ENCODE measurements around the gene CHPF. TPM values are rescaled to one million over a fixed set of nuclear protein-coding genes. Genes with fewer than 3 reads are reported as not detected.

CHPF gene
- total and polyA plus RNA-seq, 2 donors (not counting 1 experiment from before 2014, with no cell fraction given): 35.8 to 58.8 TPM

DNA sequence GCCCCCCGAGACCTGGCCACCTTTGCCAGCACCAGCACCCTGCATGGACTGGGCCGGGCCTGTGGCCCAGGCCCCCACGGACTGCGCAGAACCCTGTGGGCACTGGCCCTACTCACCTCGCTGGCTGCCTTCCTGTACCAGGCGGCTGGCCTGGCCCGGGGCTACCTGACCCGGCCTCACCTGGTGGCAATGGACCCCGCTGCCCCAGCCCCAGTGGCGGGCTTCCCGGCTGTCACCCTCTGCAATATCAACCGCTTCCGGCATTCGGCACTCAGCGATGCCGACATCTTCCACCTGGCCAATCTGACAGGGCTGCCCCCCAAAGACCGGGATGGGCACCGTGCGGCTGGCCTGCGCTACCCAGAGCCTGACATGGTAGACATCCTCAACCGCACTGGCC is 28.8 kb downstream of the CHPF start:
- Histone ChIP-seq H3K79me2 (ENCODE audit: control insufficient read depth, insufficient read depth, low read length) (no peaks in the 10 kb centered on the region), H4K20me1 (ENCODE audit: control insufficient read depth, extremely low read depth, insufficient read depth, low read length) (no peaks in the 10 kb centered on the region), H3K27ac (ENCODE audit: insufficient read depth, low read length) (no peak overlapping the region), H3K9me3 (ENCODE audit: control insufficient read depth, insufficient read depth, low read depth, low read length) (no peaks in the 10 kb centered on the region), H3K27me3 (ENCODE audit: control insufficient read depth, insufficient read depth, low read length) (peaks cover 59% of the 10 kb centered on the region), H3K9ac (ENCODE audit: insufficient read depth, low read length) (no peak overlapping the region), H3K4me3 (replicated peaks in 1 of 4; ENCODE audit: control extremely low read depth in 1 of 4, insufficient read depth in 1 of 4, low read depth in 3 of 4, low read length in 4 of 4) (no peak overlapping the region), H2AFZ (ENCODE audit: low read length) (no peak overlapping the region), H3K4me1 (ENCODE audit: control insufficient read depth, extremely low read depth, insufficient read depth, low read length) (no peaks in the 10 kb centered on the region), H3K36me3 (ENCODE audit: control insufficient read depth, insufficient read depth, low read length) (no peaks in the 10 kb centered on the region), H3K4me2 (ENCODE audit: extremely low read depth, insufficient read depth, low read length) (no peak overlapping the region)
- TF ChIP-seq, protein P1, sequence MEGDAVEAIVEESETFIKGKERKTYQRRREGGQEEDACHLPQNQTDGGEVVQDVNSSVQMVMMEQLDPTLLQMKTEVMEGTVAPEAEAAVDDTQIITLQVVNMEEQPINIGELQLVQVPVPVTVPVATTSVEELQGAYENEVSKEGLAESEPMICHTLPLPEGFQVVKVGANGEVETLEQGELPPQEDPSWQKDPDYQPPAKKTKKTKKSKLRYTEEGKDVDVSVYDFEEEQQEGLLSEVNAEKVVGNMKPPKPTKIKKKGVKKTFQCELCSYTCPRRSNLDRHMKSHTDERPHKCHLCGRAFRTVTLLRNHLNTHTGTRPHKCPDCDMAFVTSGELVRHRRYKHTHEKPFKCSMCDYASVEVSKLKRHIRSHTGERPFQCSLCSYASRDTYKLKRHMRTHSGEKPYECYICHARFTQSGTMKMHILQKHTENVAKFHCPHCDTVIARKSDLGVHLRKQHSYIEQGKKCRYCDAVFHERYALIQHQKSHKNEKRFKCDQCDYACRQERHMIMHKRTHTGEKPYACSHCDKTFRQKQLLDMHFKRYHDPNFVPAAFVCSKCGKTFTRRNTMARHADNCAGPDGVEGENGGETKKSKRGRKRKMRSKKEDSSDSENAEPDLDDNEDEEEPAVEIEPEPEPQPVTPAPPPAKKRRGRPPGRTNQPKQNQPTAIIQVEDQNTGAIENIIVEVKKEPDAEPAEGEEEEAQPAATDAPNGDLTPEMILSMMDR (conservative IDR thresholded peaks at IDR 0.05 in 1 of 2, IDR thresholded peaks at IDR 0.05 in 1 of 2; ENCODE audit: low read depth in 1 of 2, low read length in 2 of 2): no peak
- TF ChIP-seq EZH2 (IDR thresholded peaks at IDR 0.05; ENCODE audit: low read length, missing control alignments): no peak
- no peak for DNase-seq (ENCODE audit: low read depth in 2 of 2)

DNA sequence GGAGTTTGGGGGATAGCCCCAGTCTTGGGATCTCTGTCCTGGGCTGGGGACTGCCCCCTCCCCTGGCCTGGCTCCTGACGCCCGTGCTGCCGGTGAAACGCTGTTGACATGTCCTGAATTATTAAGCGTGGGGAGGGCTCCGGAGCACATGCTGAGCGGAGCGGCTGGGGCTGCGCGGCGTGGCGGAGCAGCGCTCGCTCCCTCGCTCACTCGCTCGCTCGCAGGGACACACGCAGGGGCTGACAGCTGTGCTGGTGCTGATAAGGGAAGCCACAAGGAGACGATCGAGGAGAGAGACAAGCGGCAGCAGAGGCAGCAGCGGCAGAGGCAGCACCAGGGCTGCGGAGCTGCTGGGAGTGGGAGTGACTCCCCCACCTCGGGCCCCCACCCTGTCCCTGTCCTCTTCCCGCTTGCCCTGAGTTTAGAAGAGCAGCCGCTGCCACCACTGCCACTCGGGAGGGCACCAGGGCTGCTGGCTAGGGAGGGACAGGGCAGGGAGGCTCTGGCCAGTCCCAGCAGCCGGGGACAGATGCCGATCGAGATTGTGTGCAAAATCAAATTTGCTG is 29.3 kb downstream of the CHPF start, which contains the start of gene ASIC4:
TSS of gene ASIC4 (plus strand) at position 287 of the 566 bp plus-strand sequence. CDS start at position 530, 243 bp downstream.
- no peaks in the 10 kb centered on the region for H3K79me2 ChIP-seq (ENCODE audit: control insufficient read depth, insufficient read depth, low read length)
- no peaks in the 10 kb centered on the region for H3K36me3 ChIP-seq (ENCODE audit: control insufficient read depth, insufficient read depth, low read length)
- no peak within 1 kb of the TSS for H3K4me2 ChIP-seq (ENCODE audit: extremely low read depth, insufficient read depth, low read length)
- peaks cover 59% of the 10 kb centered on the region for H3K27me3 ChIP-seq (ENCODE audit: control insufficient read depth, insufficient read depth, low read length)
- TF ChIP-seq EZH2 (IDR thresholded peaks at IDR 0.05; ENCODE audit: low read length, missing control alignments): peak; percentile 91
- TF ChIP-seq, protein P1 (conservative IDR thresholded peaks at IDR 0.05 in 1 of 2, IDR thresholded peaks at IDR 0.05 in 1 of 2; ENCODE audit: low read depth in 1 of 2, low read length in 2 of 2): no peak
- no peak within 1 kb of the TSS for H3K9ac ChIP-seq (ENCODE audit: insufficient read depth, low read length)
- no peaks in the 10 kb centered on the region for H3K4me1 ChIP-seq (ENCODE audit: control insufficient read depth, extremely low read depth, insufficient read depth, low read length)
- H4K20me1 ChIP-seq (ENCODE audit: control insufficient read depth, extremely low read depth, insufficient read depth, low read length): no peaks in the 10 kb centered on the region
- no peak for DNase-seq (ENCODE audit: low read depth in 2 of 2)
- no peaks in the 10 kb centered on the region for H3K9me3 ChIP-seq (ENCODE audit: control insufficient read depth, insufficient read depth, low read depth, low read length)
- H2AFZ ChIP-seq (ENCODE audit: low read length): no peak within 1 kb of the TSS
- H3K27ac ChIP-seq (ENCODE audit: insufficient read depth, low read length): no peak within 1 kb of the TSS
- no peak within 1 kb of the TSS for H3K4me3 ChIP-seq (replicated peaks in 1 of 4; ENCODE audit: control extremely low read depth in 1 of 4, insufficient read depth in 1 of 4, low read depth in 3 of 4, low read length in 4 of 4)

DNA sequence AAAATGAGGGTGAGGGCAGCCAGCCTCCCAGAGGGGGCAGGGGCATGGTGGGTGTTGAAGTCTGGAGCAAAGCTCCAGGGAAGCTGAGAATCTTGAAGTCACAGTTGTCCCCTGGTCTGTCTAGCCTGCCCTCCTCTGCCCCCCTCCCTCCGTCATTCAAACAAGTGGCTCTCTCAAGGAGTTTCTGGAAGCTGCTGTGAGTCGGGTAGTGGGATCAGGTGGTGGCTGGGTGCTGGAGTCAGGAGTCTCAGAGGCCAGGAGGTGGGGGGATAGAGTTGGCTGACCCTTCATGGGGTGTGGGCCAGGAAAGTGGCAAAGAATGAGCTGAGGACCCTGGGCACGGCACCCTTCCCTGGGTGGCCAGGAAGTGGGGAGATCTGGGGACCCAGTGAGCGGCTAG is 29.8 kb downstream of the CHPF start:
- Histone ChIP-seq H3K9ac (ENCODE audit: insufficient read depth, low read length) (no peak overlapping the region), H3K4me2 (ENCODE audit: extremely low read depth, insufficient read depth, low read length) (no peak overlapping the region)

More for the DNA sequence above, 29.8 kb downstream of the CHPF start:
- no peak for TF ChIP-seq EZH2 (IDR thresholded peaks at IDR 0.05; ENCODE audit: low read length, missing control alignments)
- TF ChIP-seq, protein P1 (conservative IDR thresholded peaks at IDR 0.05 in 1 of 2, IDR thresholded peaks at IDR 0.05 in 1 of 2; ENCODE audit: low read depth in 1 of 2, low read length in 2 of 2): no peak
- Histone ChIP-seq H3K4me1 (ENCODE audit: control insufficient read depth, extremely low read depth, insufficient read depth, low read length) (no peaks in the 10 kb centered on the region), H3K9me3 (ENCODE audit: control insufficient read depth, insufficient read depth, low read depth, low read length) (no peaks in the 10 kb centered on the region), H2AFZ (ENCODE audit: low read length) (no peak overlapping the region), H3K36me3 (ENCODE audit: control insufficient read depth, insufficient read depth, low read length) (no peaks in the 10 kb centered on the region), H3K79me2 (ENCODE audit: control insufficient read depth, insufficient read depth, low read length) (no peaks in the 10 kb centered on the region), H3K27me3 (ENCODE audit: control insufficient read depth, insufficient read depth, low read length) (peaks cover 59% of the 10 kb centered on the region), H4K20me1 (ENCODE audit: control insufficient read depth, extremely low read depth, insufficient read depth, low read length) (no peaks in the 10 kb centered on the region), H3K4me3 (replicated peaks in 1 of 4; ENCODE audit: control extremely low read depth in 1 of 4, insufficient read depth in 1 of 4, low read depth in 3 of 4, low read length in 4 of 4) (no peak overlapping the region), H3K27ac (ENCODE audit: insufficient read depth, low read length) (no peak overlapping the region)
- no peak for DNase-seq (ENCODE audit: low read depth in 2 of 2)
